Body of pancreas (tissue), 4 donors: ENCODE data around the gene CSE1L. TPM values are rescaled to one million over a fixed set of nuclear protein-coding genes. Genes with fewer than 3 reads are reported as not detected.
"Not testable (repeated sequence)": the region's sequence is repeated elsewhere in the genome, so short reads cannot be mapped to it uniquely, and the experiment has no call there.

Experiments used
- ATAC-seq: fragments of 150-250 bp; one replicate; pipeline ENCODE4 v1.9.1; 2016
- DNase-seq, 4 donors: peaks; one replicate each; pipeline ENCODE4 v3.0.0-alpha.2; 2019
- H3K27ac ChIP-seq, 4 donors: fragments of 200-600 bp; sonication (generic); 1 replicate in 3 of 4; 2 replicates in 1 of 4; pipeline versions ENCODE4 v1.5.1 to v1.6.1; 2016 to 2019; ENCODE audit warnings: mild to moderate bottlenecking in 1 of 4, mixed read lengths in 1 of 4, moderate library complexity in 1 of 4
- H3K27me3 ChIP-seq, 2 donors: fragments of 200-600 bp; sonication (generic); one replicate each; pipeline ENCODE4 v1.6.0; 2016; ENCODE audit warnings: mild to moderate bottlenecking in 1 of 2
- H3K36me3 ChIP-seq, 2 donors: fragments of 200-600 bp; sonication (generic); replicated peaks in 1 of 2; 2 replicates each; pipeline ENCODE4 v1.5.1; 2016; ENCODE audit warnings: low read depth in 2 of 2; ENCODE audit not compliant: insufficient read depth in 1 of 2
- H3K4me1 ChIP-seq: fragments of 200-600 bp; sonication (generic); one replicate; pipeline ENCODE4 v1.6.0; 2016
- H3K4me3 ChIP-seq, 2 donors: fragments of 200-600 bp; sonication (generic); 1 replicate in 1 of 2; 2 replicates in 1 of 2; pipeline ENCODE4 v1.5.1; 2016 to 2019
- H3K9me3 ChIP-seq, 3 donors: fragments of 200-600 bp; sonication (generic); 1 replicate in 2 of 3; 2 replicates in 1 of 3; pipeline ENCODE4 v1.5.1; 2016
- CTCF ChIP-seq, 7 experiments: fragments of 450-650 bp in 4 of 7; fragments of 200-600 bp in 3 of 7; sonication (generic) in 3 of 7; IDR thresholded peaks; one replicate each; pipeline ENCODE4 v1.5.1; 2016 to 2019; ENCODE audit warnings: antibody characterized with exemption in 7 of 7
- POLR2A ChIP-seq, 3 donors: fragments of 450-650 bp; IDR thresholded peaks; one replicate each; pipeline ENCODE4 v1.6.1; 2016; ENCODE audit warnings: antibody characterized with exemption in 3 of 3, mild to moderate bottlenecking in 2 of 3
- WGBS, 2 donors: methylation state at CpG; one replicate each; pipeline ENCODE4 v1.1.5; 2017; 5-methylcytosine and 5-hydroxymethylcytosine counted together
- intact Hi-C: fragments of 100-400 bp; cut with DNase I; formaldehyde crosslinking; loops from one replicate; pipeline ENCODE4 v1.15.1; 2023
- total RNA-seq, 2 donors: library from RNA; depleted of rRNA; stranded (reverse); fragments of >200 nt; gene quantifications; one replicate each; pipeline ENCODE4 v1.1.0, GENCODE V29; 2016

CSE1L gene
- total RNA-seq, 2 donors from 2014 or later = 16.5 to 23.6 TPM

DNA sequence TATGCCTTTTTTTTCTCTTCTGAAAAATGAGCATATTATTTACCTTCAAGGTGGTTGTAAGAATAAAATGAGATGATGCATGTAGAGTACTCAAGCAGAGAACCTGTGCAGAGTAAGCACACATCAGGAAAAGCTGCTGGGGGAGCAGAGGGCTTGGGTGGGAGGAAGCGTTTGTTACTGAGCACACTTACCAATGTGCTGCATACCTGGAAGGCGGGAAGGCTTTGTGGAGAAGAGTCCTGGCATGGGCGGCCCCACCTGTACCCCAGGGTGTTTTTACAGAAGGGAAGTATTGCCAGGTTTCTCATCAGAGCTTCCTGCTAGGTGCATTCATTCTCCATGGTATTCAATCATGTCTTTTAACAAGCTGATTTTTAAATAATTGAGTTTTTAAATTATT, 52.9 kb downstream of the CSE1L start:
- no peak for DNase-seq
- TF ChIP-seq CTCF (IDR thresholded peaks at IDR 0.05) = no peak
- TF ChIP-seq POLR2A (IDR thresholded peaks at IDR 0.05) = no peak
- H3K27ac ChIP-seq = no peak overlapping the region
- H3K9me3 ChIP-seq = no peaks in the 10 kb centered on the region
- intact Hi-C loops = no loop called here
- H3K36me3 ChIP-seq = peaks cover 0 to 23% of the 10 kb centered on the region in 2 donors
- H3K4me1 ChIP-seq = no peaks in the 10 kb centered on the region
- 95 to 96% methylated on average over 3 of the region's 3 CpGs for WGBS, 2 donors
- H3K4me3 ChIP-seq = no peak overlapping the region
- no peak for ATAC-seq
- H3K27me3 ChIP-seq = no peaks in the 10 kb centered on the region

GRCh38 chr20:49100292-49100691, 54.2 kb downstream of the CSE1L start:
- peaks cover 0 to 20% of the 10 kb centered on the region in 2 donors for H3K36me3 ChIP-seq
- H3K27ac ChIP-seq, DNase-seq, H3K9me3 ChIP-seq, H3K4me3 ChIP-seq, ATAC-seq, intact Hi-C loops, H3K27me3 ChIP-seq, H3K4me1 ChIP-seq: not testable (repeated sequence)
- 78 to 86% methylated on average over 5 of the region's 5 CpGs for WGBS, 2 donors

GRCh38 chr20:49100972-49101371, 54.9 kb downstream of the CSE1L start:
- H3K27ac ChIP-seq = no peak overlapping the region
- peaks cover 0 to 16% of the 10 kb centered on the region in 2 donors for H3K36me3 ChIP-seq
- H3K27me3 ChIP-seq = no peaks in the 10 kb centered on the region
- H3K9me3 ChIP-seq = no peaks in the 10 kb centered on the region
- ATAC-seq = no peak
- no peak for DNase-seq
- WGBS, 2 donors = 86 to 89% methylated on average over 4 of the region's 4 CpGs
- intact Hi-C loops = no loop called here
- TF ChIP-seq CTCF (IDR thresholded peaks at IDR 0.05) = no peak
- TF ChIP-seq POLR2A (IDR thresholded peaks at IDR 0.05) = no peak
- no peak overlapping the region for H3K4me3 ChIP-seq
- H3K4me1 ChIP-seq = no peaks in the 10 kb centered on the region

GRCh38 chr20:49103019-49103418, 56.9 kb downstream of the CSE1L start:
- WGBS, 2 donors = 95 to 96% methylated on average over 4 of the region's 4 CpGs
- DNase-seq = no peak
- Histone ChIP-seq H3K9me3 (no peaks in the 10 kb centered on the region), H3K4me3 (no peak overlapping the region), H3K27me3 (no peaks in the 10 kb centered on the region), H3K4me1 (no peaks in the 10 kb centered on the region), H3K36me3 (peaks cover 0 to 12% of the 10 kb centered on the region in 2 donors), H3K27ac (no peak overlapping the region)
- no peak for ATAC-seq
- intact Hi-C loops = no loop called here
- no peak for TF ChIP-seq CTCF (IDR thresholded peaks at IDR 0.05)
- TF ChIP-seq POLR2A (IDR thresholded peaks at IDR 0.05) = no peak

GRCh38 chr20:49103647-49104364, 57.7 kb downstream of the CSE1L start:
- ATAC-seq (no peak), DNase-seq (no peak)
- WGBS, 2 donors = 94 to 98% methylated on average over 7 of the region's 7 CpGs
- H3K4me1 ChIP-seq = no peaks in the 10 kb centered on the region
- no peak for TF ChIP-seq POLR2A (IDR thresholded peaks at IDR 0.05)
- no peak for TF ChIP-seq CTCF (IDR thresholded peaks at IDR 0.05)
- H3K4me3 ChIP-seq = no peak overlapping the region
- no peak overlapping the region for H3K27ac ChIP-seq
- H3K36me3 ChIP-seq = peaks cover 0 to 12% of the 10 kb centered on the region in 2 donors
- H3K9me3 ChIP-seq = no peaks in the 10 kb centered on the region
- intact Hi-C loops = no loop called here
- H3K27me3 ChIP-seq = no peaks in the 10 kb centered on the region
